Activated CD8-positive, alpha-beta T cell treated with anti-CD3 and anti-CD28 coated beads, Interleukin-2, amount 10 ng/mL, durations not matched to agents 7 days and 5 days (primary cell): ENCODE data around the gene CDH16. TPM values are rescaled to one million over a fixed set of nuclear protein-coding genes. Genes with fewer than 3 reads are reported as not detected.

Experiments
- ATAC-seq: fragments of 150-1000 bp; cut with Tn5 transposase; one replicate; pipeline ENCODE4 v1.10.0; 2021; ENCODE audit warnings: moderate library complexity
- CTCF ChIA-PET: fragments of 350-600 bp; sonication (Branson Sonifier 250); formaldehyde crosslinking; loops from one replicate; lab custom pipeline; 2021; ENCODE audit warnings: antibody characterized with exemption; lab: Charles Lee
- POLR2A ChIA-PET: fragments of 350-600 bp; sonication (Branson Sonifier 250); formaldehyde crosslinking; loops from one replicate; lab custom pipeline; 2021; ENCODE audit warnings: antibody characterized with exemption; lab: Charles Lee
- DNase-seq: peaks from one replicate; pipeline ENCODE4 v3.0.0-alpha.2; 2020
- H3K27ac Mint-ChIP-seq: one replicate; pipeline ENCODE4 v1.8.0; 2021; ENCODE audit warnings: mild to moderate bottlenecking, mixed read lengths
- H3K27me3 Mint-ChIP-seq: one replicate; pipeline ENCODE4 v1.8.0; 2021; ENCODE audit warnings: low read depth, mixed read lengths
- H3K36me3 Mint-ChIP-seq: one replicate; pipeline ENCODE4 v1.8.0; 2021; ENCODE audit warnings: low read depth, mixed read lengths
- H3K4me1 Mint-ChIP-seq: one replicate; pipeline ENCODE4 v1.8.0; 2021; ENCODE audit warnings: low read depth, mixed read lengths
- H3K4me3 Mint-ChIP-seq: one replicate; pipeline ENCODE4 v1.8.0; 2021; ENCODE audit warnings: mild to moderate bottlenecking, mixed read lengths
- H3K9me3 Mint-ChIP-seq: one replicate; pipeline ENCODE4 v1.8.0; 2022; ENCODE audit warnings: mixed read lengths; ENCODE audit not compliant: insufficient read depth
- total RNA-seq, 2 experiments: library from RNA; stranded (reverse); gene quantifications; one replicate each; pipeline ENCODE4 v1.2.3, GENCODE V29; 2021

CDH16 gene
- total RNA-seq, 2 experiments from 2014 or later, result not detected

DNA sequence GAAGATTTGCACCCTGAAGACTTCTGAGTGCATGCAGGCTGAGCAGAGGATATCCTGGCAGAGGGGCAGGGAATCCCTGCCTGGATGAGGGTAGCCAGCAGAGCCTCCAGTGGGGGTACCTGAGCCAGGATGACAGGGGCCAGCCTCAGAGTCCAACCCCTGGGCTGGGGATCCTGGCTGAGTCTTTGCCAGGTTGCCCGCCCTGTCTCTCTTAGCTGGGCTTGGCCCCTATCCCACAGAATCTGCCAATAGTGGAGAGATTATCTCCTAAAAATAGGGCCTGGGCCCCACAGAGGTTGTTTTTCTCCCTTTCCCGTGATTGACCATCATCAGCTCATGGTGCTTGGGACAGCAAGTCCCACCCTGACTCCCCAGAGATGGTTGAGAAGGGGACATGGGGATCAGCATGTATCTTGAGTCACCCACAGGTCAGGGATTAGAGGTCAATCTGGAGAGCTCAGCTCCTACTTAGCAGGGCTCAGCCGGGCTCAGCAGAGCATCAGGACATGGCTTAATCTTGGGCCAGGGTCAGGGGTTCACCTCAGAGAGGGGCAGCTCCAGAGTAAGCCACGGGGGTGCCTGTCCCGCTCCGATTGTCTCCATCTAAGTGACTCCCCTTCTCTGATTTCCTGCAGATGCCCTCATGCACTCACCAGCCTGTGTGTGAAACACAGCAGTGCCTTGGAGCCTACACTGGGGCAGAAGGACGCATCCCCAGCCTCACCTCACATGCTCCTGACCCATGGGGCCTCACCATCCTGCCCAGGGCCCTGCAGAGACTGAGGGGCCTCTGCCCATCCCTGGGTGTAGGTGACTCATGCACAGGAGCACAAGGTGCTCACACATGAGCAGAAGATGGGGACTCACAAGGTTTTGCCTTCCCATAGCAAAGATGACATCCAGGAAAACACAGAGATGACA lies 11.5 kb downstream of the CDH16 start:
- no peak for DNase-seq
- Mint-ChIP-seq H3K4me1 (peaks cover 6% of the 10 kb centered on the region), H3K27me3 (no peaks in the 10 kb centered on the region), H3K9me3 (no peaks in the 10 kb centered on the region), H3K36me3 (no peaks in the 10 kb centered on the region), H3K27ac (no peak overlapping the region), H3K4me3 (no peak overlapping the region)
- ChIA-PET CTCF (interaction anchor here (1.8 to 5.5 kb wide), 2 partner anchors 12 to 156 kb away, joined by 5 to 27 read pairs; partner anchors contain the start of gene DYNC1LI2), POLR2A (no interaction called here)
- ATAC-seq, result no peak

- DNase-seq, result peak; percentile 72
- no peak overlapping the region for H3K27ac Mint-ChIP-seq
- no peak overlapping the region for H3K4me3 Mint-ChIP-seq
- ChIA-PET CTCF (interaction anchor here (0.6 to 5.5 kb wide), 4 partner anchors 11 to 255 kb away, joined by 3 to 27 read pairs (median 4); partner anchors contain the start of gene DYNC1LI2), POLR2A (interaction anchor here (0.6 to 0.9 kb wide), 2 partner anchors 12 to 76 kb away, joined by 3 read pairs; partner anchors contain the start of gene CDH16)
- no peaks in the 10 kb centered on the region for H3K9me3 Mint-ChIP-seq
- no peaks in the 10 kb centered on the region for H3K27me3 Mint-ChIP-seq
- H3K36me3 Mint-ChIP-seq, result no peaks in the 10 kb centered on the region
- H3K4me1 Mint-ChIP-seq, result peaks cover 6% of the 10 kb centered on the region
- ATAC-seq, result peak; percentile 58
Measured at GRCh38 chr16:66905633-66906539, 12.8 kb downstream of the CDH16 start.

- ChIA-PET POLR2A (interaction anchor here (0.6 to 0.9 kb wide), 3 partner anchors 10 to 75 kb away, joined by 3 read pairs; partner anchors contain the start of gene CDH16), CTCF (interaction anchor here (0.6 to 5.5 kb wide), 3 partner anchors 10 to 254 kb away, joined by 3 to 27 read pairs (median 3); no protein-coding TSS in a partner anchor)
- DNase-seq (no peak), ATAC-seq (no peak)
- no peaks in the 10 kb centered on the region for H3K27me3 Mint-ChIP-seq
- no peak overlapping the region for H3K4me3 Mint-ChIP-seq
- peaks cover 6% of the 10 kb centered on the region for H3K4me1 Mint-ChIP-seq
- H3K27ac Mint-ChIP-seq, result no peak overlapping the region
- H3K9me3 Mint-ChIP-seq, result no peaks in the 10 kb centered on the region
- no peaks in the 10 kb centered on the region for H3K36me3 Mint-ChIP-seq
Measured at GRCh38 chr16:66904846-66905632, 13.6 kb downstream of the CDH16 start.

DNA sequence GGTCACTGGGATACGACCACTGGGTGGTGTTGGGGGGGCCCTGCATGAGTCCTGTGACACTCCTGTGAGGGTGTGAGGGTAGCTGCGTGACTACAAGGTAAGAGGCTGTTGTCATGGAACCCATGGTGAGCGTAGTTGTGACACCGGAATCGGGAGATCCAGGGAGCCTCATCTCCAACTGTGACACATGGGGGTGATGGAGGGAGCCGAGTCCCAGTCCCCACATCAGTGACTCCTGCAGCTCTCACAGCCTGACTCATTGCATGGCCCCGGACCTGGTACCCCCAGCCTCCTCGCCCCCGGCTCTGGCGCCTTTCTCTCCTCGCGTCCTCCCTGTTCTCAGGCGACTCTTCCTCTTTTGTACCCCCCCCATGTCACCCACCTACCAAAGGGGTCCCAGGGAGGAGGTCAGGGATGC lies 14.2 kb downstream of the CDH16 start:
- no peak overlapping the region for H3K4me3 Mint-ChIP-seq
- POLR2A ChIA-PET, result interaction anchor here (0.7 kb wide), 1 partner anchor 9 kb away, joined by 3 read pairs; no protein-coding TSS in a partner anchor
- H3K27me3 Mint-ChIP-seq, result no peaks in the 10 kb centered on the region
- no peaks in the 10 kb centered on the region for H3K36me3 Mint-ChIP-seq
- H3K4me1 Mint-ChIP-seq, result peaks cover 6% of the 10 kb centered on the region
- H3K9me3 Mint-ChIP-seq, result no peaks in the 10 kb centered on the region
- CTCF ChIA-PET, result interaction anchor here (1.9 to 5.5 kb wide), 2 partner anchors 10 to 21 kb away, joined by 4 to 27 read pairs; partner anchors contain the start of gene RRAD
- ATAC-seq, result no peak
- no peak overlapping the region for H3K27ac Mint-ChIP-seq
- DNase-seq, result no peak

DNA sequence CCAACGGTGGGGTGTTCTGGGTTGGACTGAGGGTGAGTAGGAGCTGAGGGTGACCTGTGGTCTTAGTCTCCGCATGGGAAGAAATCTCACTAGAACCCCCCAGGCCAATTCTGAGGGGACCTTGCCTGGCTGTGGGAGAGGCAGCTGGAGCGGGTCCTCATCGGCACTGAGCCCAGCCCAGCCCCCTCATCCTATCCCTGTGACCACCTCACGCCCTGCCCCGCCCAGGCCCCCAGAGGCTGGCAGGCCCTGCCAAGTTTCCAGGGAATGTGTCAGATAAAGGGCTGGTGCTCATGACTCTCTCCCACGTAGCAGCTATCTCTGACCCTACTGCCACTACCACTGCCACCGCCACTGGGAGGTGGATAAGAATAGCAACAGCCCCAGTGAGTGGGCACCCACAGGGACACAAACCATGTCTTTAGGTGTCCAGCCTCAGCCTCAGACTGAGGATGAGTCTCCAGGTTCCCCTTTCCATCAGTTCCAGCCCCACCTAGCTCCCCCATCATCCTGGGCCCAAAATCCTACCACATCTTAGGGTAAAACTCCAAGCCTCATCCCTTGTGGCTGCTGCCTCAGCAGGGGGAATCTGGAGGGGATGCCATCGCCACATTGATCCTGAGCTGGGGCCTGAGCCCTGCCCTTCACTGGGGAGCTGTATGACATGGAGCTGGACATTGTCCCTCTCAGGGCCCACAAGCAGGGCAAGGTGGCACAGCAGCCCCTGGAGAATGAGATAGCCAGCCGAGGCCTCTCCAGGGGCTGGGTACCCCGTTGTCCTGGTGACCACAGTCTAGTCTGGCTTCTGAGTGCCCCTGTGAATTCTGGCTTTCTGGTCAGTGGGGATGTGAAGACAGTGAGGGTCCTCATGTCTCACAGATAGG lies 14.9 kb downstream of the CDH16 start:
- DNase-seq (no peak), ATAC-seq (no peak)
- H3K9me3 Mint-ChIP-seq, result no peaks in the 10 kb centered on the region
- no peaks in the 10 kb centered on the region for H3K27me3 Mint-ChIP-seq
- H3K4me3 Mint-ChIP-seq, result no peak overlapping the region
- ChIA-PET POLR2A (interaction anchor here (0.6 kb wide), 1 partner anchor 33 kb away, joined by 3 read pairs; no protein-coding TSS in a partner anchor), CTCF (interaction anchor here (1.0 to 5.5 kb wide), 4 partner anchors 9 to 35 kb away, joined by 3 to 27 read pairs (median 5); partner anchors contain the start of gene RRAD)
- peaks cover 6% of the 10 kb centered on the region for H3K4me1 Mint-ChIP-seq
- no peaks in the 10 kb centered on the region for H3K36me3 Mint-ChIP-seq
- H3K27ac Mint-ChIP-seq, result no peak overlapping the region

- ChIA-PET CTCF (interaction anchor here (0.9 to 5.5 kb wide), 6 partner anchors 8 to 72 kb away, joined by 3 to 27 read pairs (median 4); partner anchors contain the start of genes NAE1 and RRAD), POLR2A (interaction anchor here (0.6 kb wide), 1 partner anchor 34 kb away, joined by 3 read pairs; no protein-coding TSS in a partner anchor)
- no peak for ATAC-seq
- no peak for DNase-seq
- no peaks in the 10 kb centered on the region for H3K9me3 Mint-ChIP-seq
- no peaks in the 10 kb centered on the region for H3K36me3 Mint-ChIP-seq
- no peak overlapping the region for H3K27ac Mint-ChIP-seq
- H3K4me3 Mint-ChIP-seq, result no peak overlapping the region
- no peaks in the 10 kb centered on the region for H3K27me3 Mint-ChIP-seq
- peaks cover 6% of the 10 kb centered on the region for H3K4me1 Mint-ChIP-seq
Measured at GRCh38 chr16:66902648-66903543, 15.8 kb downstream of the CDH16 start.

- no peak for DNase-seq
Measured at GRCh38 chr16:66901626-66902025, 17.1 kb downstream of the CDH16 start.

DNA sequence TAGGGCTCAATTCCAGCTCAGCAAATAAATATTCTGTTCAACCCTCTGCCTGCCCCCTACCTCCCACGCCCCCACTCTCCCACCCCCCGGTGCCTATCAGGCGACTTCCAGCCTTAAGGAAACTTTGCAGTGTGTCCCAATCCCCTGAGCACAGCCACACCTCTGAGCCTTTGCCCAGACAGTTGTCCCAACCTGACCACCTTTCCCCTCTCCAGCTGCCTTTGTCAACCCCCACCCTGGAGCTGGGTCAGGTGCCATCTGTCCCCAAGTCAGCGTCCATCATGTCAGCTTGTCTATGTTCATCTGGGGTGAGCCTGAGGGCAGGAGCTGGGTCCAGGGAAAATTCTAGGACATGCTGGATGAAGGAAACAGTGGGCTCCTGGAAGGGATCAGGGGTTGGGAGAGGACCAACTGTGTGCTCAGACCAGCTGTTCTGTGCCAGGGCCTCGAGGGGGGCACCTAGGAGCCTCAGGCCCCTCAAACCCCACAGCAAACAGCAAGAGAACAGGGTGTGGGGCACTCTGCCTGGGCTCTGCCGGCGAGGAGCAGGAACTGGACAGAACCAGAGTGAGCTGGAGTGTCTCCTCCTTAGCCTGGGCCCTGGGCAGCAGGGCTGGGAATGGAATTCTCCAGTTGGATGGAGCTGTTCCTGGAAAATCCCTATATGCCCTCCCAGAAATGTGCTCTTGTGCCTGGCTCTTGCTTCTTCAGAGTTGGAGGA lies 17.8 kb downstream of the CDH16 start:
- H3K4me3 Mint-ChIP-seq, result no peak overlapping the region
- ChIA-PET POLR2A (no interaction called here), CTCF (interaction anchor here (1.2 to 1.6 kb wide), 2 partner anchors 10 to 70 kb away, joined by 3 to 4 read pairs; partner anchors contain the start of gene NAE1)
- DNase-seq (no peak), ATAC-seq (no peak)
- H3K36me3 Mint-ChIP-seq, result no peaks in the 10 kb centered on the region
- no peaks in the 10 kb centered on the region for H3K27me3 Mint-ChIP-seq
- H3K9me3 Mint-ChIP-seq, result no peaks in the 10 kb centered on the region
- H3K27ac Mint-ChIP-seq, result no peak overlapping the region
- H3K4me1 Mint-ChIP-seq, result peaks cover 2% of the 10 kb centered on the region

More at GRCh38 chr16:66901626-66902025, 17.1 kb downstream of the CDH16 start:
- Mint-ChIP-seq H3K4me1 (peaks cover 6% of the 10 kb centered on the region), H3K9me3 (no peaks in the 10 kb centered on the region), H3K27me3 (no peaks in the 10 kb centered on the region), H3K4me3 (no peak overlapping the region), H3K36me3 (no peaks in the 10 kb centered on the region), H3K27ac (no peak overlapping the region)
- ATAC-seq, result no peak
- POLR2A ChIA-PET, result no interaction called here
- CTCF ChIA-PET, result interaction anchor here (1.6 kb wide), 1 partner anchor 71 kb away, joined by 4 read pairs; the partner anchor contains the start of gene NAE1
